ACHN (cell line): ENCODE measurements around the gene POU5F2.
A peak's percentile ranks its signal among the peaks of the same experiment; 100 is the strongest.

Source experiments
- DNase-seq: peaks from one replicate; pipeline ENCODE4 v3.0.0-alpha.2; 2015
- in situ Hi-C: cut with HindIII; loops from 2 replicates; pipeline ENCODE4 v1.10.0; 2017; ENCODE audit warnings: low sequenced_read_pairs, low pct_ligation_motif_present, low pct_unique_long_range_greater_than_20kb

POU5F2 gene

GRCh38 chr5:93721511-93721910, 19.9 kb downstream of the POU5F2 start:
- in situ Hi-C loops = no loop called here

GRCh38 chr5:93721071-93721470, 20.3 kb downstream of the POU5F2 start:
- no peak for DNase-seq
- in situ Hi-C loops = no loop called here

More at GRCh38 chr5:93721511-93721910, 19.9 kb downstream of the POU5F2 start:
- DNase-seq = no peak

GRCh38 chr5:93717162-93717561, 24.2 kb downstream of the POU5F2 start:
- DNase-seq = peak; percentile 66
- in situ Hi-C loops = no loop called here

GRCh38 chr5:93716453-93716852, 24.9 kb downstream of the POU5F2 start:
- in situ Hi-C loops = no loop called here
- no peak for DNase-seq

- in situ Hi-C loops = no loop called here
- DNase-seq = no peak
These were observed 25.6 kb downstream of the POU5F2 start for GRCh38 chr5:93715761-93716160.

- DNase-seq = no peak
- in situ Hi-C loops = no loop called here
These were observed 26.1 kb downstream of the POU5F2 start for GRCh38 chr5:93715327-93715726.

GRCh38 chr5:93708442-93708841, 33.0 kb downstream of the POU5F2 start:
- DNase-seq = no peak
- in situ Hi-C loops = no loop called here

GRCh38 chr5:93705896-93706295, 35.5 kb downstream of the POU5F2 start:
- DNase-seq = no peak

GRCh38 chr5:93704996-93705395, 36.4 kb downstream of the POU5F2 start:
- DNase-seq = no peak
- in situ Hi-C loops = no loop called here

More at GRCh38 chr5:93705896-93706295, 35.5 kb downstream of the POU5F2 start:
- in situ Hi-C loops = no loop called here

- in situ Hi-C loops = no loop called here
- DNase-seq = no peak
These were observed 49.4 kb downstream of the POU5F2 start for GRCh38 chr5:93691997-93692396.
